Astrocyte (in vitro differentiated cells and primary cell): Measurements from ENCODE around the gene CLN5. TPM values are rescaled to one million over a fixed set of nuclear protein-coding genes. Genes with fewer than 3 reads are reported as not detected.

ENCODE experiments used
- DNase-seq: peaks from one replicate; pipeline ENCODE4 v3.0.0-alpha.2; 2010; ENCODE audit warnings: low read depth
- FAIRE-seq: peaks from 2 replicates; lab custom pipeline; 2011; peaks lifted over from hg19 to GRCh38; lab: Jason Lieb, UNC
- H2AFZ ChIP-seq: 2 replicates; pipeline ENCODE4 v1.6.0; 2012; ENCODE audit warnings: low read depth, low read length, inconsistent platforms
- H3K27ac ChIP-seq: 2 replicates; pipeline ENCODE4 v1.5.1; 2011; ENCODE audit warnings: low read depth, low read length, inconsistent platforms
- H3K27me3 ChIP-seq: 2 replicates; pipeline ENCODE4 v1.6.0; 2011; ENCODE audit warnings: low read length, inconsistent platforms; ENCODE audit not compliant: insufficient read depth
- H3K36me3 ChIP-seq: 2 replicates; pipeline ENCODE4 v1.5.1; 2011; ENCODE audit warnings: low read length, inconsistent platforms; ENCODE audit not compliant: insufficient read depth
- H3K4me1 ChIP-seq: 2 replicates; pipeline ENCODE4 v1.5.1; 2011; ENCODE audit warnings: low read length, inconsistent platforms; ENCODE audit not compliant: insufficient read depth
- H3K4me2 ChIP-seq: 2 replicates; pipeline ENCODE4 v1.6.0; 2012; ENCODE audit warnings: low read length, inconsistent platforms
- H3K4me3 ChIP-seq: 2 replicates; pipeline ENCODE4 v1.5.1; 2011; ENCODE audit warnings: low read depth, mild to moderate bottlenecking, low read length, inconsistent platforms; ENCODE audit not compliant: insufficient read depth
- H3K79me2 ChIP-seq: 2 replicates; pipeline ENCODE4 v1.6.0; 2012; ENCODE audit warnings: mild to moderate bottlenecking, low read length, inconsistent platforms; ENCODE audit not compliant: insufficient read depth
- H3K9ac ChIP-seq: 2 replicates; pipeline ENCODE4 v1.6.0; 2012; ENCODE audit warnings: mild to moderate bottlenecking, low read length, inconsistent platforms
- H3K9me3 ChIP-seq: 2 replicates; pipeline ENCODE4 v1.5.1; 2012; ENCODE audit warnings: low read depth, mild to moderate bottlenecking, low read length, inconsistent platforms; ENCODE audit not compliant: insufficient read depth
- H4K20me1 ChIP-seq: 2 replicates; pipeline ENCODE4 v1.6.0; 2012; ENCODE audit warnings: low read length, inconsistent platforms; ENCODE audit not compliant: insufficient read depth
- H3K27ac Mint-ChIP-seq: one replicate; pipeline ENCODE4 v1.8.0; 2021; ENCODE audit warnings: mild to moderate bottlenecking, mixed read lengths; ENCODE audit not compliant: unreplicated experiment
- H3K27me3 Mint-ChIP-seq: one replicate; pipeline ENCODE4 v1.8.0; 2021; ENCODE audit warnings: low read depth, mixed read lengths; ENCODE audit not compliant: unreplicated experiment
- H3K36me3 Mint-ChIP-seq: one replicate; pipeline ENCODE4 v1.8.0; 2021; ENCODE audit warnings: low read depth, mixed read lengths; ENCODE audit not compliant: unreplicated experiment
- H3K4me1 Mint-ChIP-seq: one replicate; pipeline ENCODE4 v1.8.0; 2021; ENCODE audit warnings: low read depth, mixed read lengths; ENCODE audit not compliant: unreplicated experiment
- H3K4me3 Mint-ChIP-seq: one replicate; pipeline ENCODE4 v1.8.0; 2021; ENCODE audit warnings: mild to moderate bottlenecking, moderate library complexity, mixed read lengths; ENCODE audit not compliant: unreplicated experiment
- H3K9me3 Mint-ChIP-seq: one replicate; pipeline ENCODE4 v1.8.0; 2021; ENCODE audit warnings: mild to moderate bottlenecking, mixed read lengths; ENCODE audit not compliant: unreplicated experiment
- CTCF ChIP-seq: IDR thresholded peaks from 2 replicates; pipeline ENCODE4 v1.5.1; 2011; ENCODE audit warnings: low read depth, mild to moderate bottlenecking, inconsistent platforms, low read length, moderate library complexity; ENCODE audit not compliant: insufficient read depth
- EZH2 ChIP-seq: IDR thresholded peaks from 2 replicates; pipeline ENCODE4 v1.6.1; 2012; ENCODE audit warnings: mild to moderate bottlenecking, low read length, inconsistent platforms; ENCODE audit not compliant: insufficient read depth
- total RNA-seq: library from RNA; stranded (reverse); gene quantifications from 2 replicates; pipeline ENCODE4 v1.2.1, GENCODE V29; 2021

Gene CLN5
- total RNA-seq, 1 donor from 2014 or later = 32.9 TPM

- H3K27ac Mint-ChIP-seq = peak overlapping the region; percentile 74
- Histone ChIP-seq H3K27me3 (no peaks in the 10 kb centered on the region), H3K9me3 (no peaks in the 10 kb centered on the region), H2AFZ (peak overlapping the region; percentile 93), H3K4me1 (peaks cover 26% of the 10 kb centered on the region), H4K20me1 (peaks cover 47% of the 10 kb centered on the region), H3K4me3 (peak overlapping the region; percentile 85), H3K27ac (peak overlapping the region; percentile 90), H3K36me3 (no peaks in the 10 kb centered on the region), H3K79me2 (peaks cover 51% of the 10 kb centered on the region), H3K4me2 (peak overlapping the region; percentile 95), H3K9ac (peak overlapping the region; percentile 91)
- peaks cover 29% of the 10 kb centered on the region for H3K4me1 Mint-ChIP-seq
- H3K4me3 Mint-ChIP-seq = peak overlapping the region; percentile 99
- FAIRE-seq = no peak
- no peaks in the 10 kb centered on the region for H3K9me3 Mint-ChIP-seq
- H3K27me3 Mint-ChIP-seq = no peaks in the 10 kb centered on the region
- no peak for DNase-seq
- no peak for TF ChIP-seq CTCF
- TF ChIP-seq EZH2 = no peak
- no peaks in the 10 kb centered on the region for H3K36me3 Mint-ChIP-seq
Measured at GRCh38 chr13:77026255-77026860, 34.5 kb downstream of the CLN5 start.

GRCh38 chr13:77026861-77027621, 35.2 kb downstream of the CLN5 start, which contains the start of gene FBXL3:
TSS of gene FBXL3 (minus strand) at chr13:77027159. CDS start at chr13:77021860, 5,299 bp downstream.
- Histone ChIP-seq H4K20me1 (peaks cover 40% of the 10 kb centered on the region), H2AFZ (peak within 1 kb of the TSS; percentile 93), H3K27ac (peak within 1 kb of the TSS; percentile 90), H3K4me1 (peaks cover 26% of the 10 kb centered on the region), H3K36me3 (no peaks in the 10 kb centered on the region), H3K4me3 (peak within 1 kb of the TSS; percentile 85), H3K9ac (peak within 1 kb of the TSS; percentile 91), H3K27me3 (no peaks in the 10 kb centered on the region), H3K4me2 (peak within 1 kb of the TSS; percentile 95), H3K79me2 (peaks cover 44% of the 10 kb centered on the region), H3K9me3 (no peaks in the 10 kb centered on the region)
- TF ChIP-seq CTCF = no peak
- TF ChIP-seq EZH2 = no peak
- Mint-ChIP-seq H3K4me1 (peaks cover 29% of the 10 kb centered on the region), H3K4me3 (peak within 1 kb of the TSS; percentile 99), H3K27ac (peak within 1 kb of the TSS; percentile 80), H3K27me3 (no peaks in the 10 kb centered on the region), H3K9me3 (no peaks in the 10 kb centered on the region), H3K36me3 (no peaks in the 10 kb centered on the region)
- DNase-seq (peak; percentile 87), FAIRE-seq (no peak)
